Inferior parietal cortex (tissue), 1 donor: ENCODE results near the gene DENND1A.
"Not testable (repeated sequence)": the region's sequence is repeated elsewhere in the genome, so short reads cannot be mapped to it uniquely, and the experiment has no call there.

Experiments
- DNase-seq: peaks from one replicate; pipeline ENCODE4 v3.0.0-alpha.2; 2016; ENCODE audit errors: extremely low spot score

DENND1A gene

DNA sequence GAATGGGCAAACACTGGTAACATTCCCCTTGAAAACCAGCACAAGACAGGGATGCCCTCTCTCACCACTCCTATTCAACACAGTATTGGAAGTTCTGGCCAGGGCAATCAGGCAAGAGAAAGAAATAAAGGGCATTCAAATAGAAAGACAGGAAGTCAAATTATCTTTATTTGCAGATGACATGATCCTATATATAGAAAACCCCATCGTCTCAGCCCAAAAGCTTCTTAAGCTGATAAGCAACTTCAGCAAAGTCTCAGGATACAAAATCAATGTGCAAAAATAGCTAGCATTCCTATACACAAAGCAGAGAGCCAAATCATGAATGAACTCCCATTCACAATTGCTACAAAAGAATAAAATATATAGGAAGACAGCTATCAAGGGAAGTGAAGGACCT is 501.5 kb downstream of the DENND1A start:
- DNase-seq, result not testable (repeated sequence)

DNA sequence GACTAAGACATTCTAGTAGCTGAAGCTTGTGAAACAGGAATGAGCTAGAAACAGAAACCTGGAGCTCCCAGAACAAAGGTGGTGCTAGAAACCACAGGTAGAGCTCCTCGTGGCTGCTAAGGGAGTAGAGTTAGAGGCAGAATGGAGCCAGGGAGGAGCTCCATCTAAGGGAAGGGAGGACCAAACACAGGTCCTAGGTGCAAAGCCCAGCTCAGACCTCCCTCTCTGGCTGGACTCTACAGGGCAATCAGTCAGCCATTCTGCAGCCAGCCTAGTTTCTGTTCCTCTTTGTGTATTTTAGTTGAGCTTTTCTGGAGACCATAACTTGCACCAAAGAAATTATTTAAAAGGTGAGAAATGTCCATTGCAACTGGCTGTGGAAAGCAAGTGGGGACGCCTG is 503.5 kb downstream of the DENND1A start:
- DNase-seq, result no peak

DNA sequence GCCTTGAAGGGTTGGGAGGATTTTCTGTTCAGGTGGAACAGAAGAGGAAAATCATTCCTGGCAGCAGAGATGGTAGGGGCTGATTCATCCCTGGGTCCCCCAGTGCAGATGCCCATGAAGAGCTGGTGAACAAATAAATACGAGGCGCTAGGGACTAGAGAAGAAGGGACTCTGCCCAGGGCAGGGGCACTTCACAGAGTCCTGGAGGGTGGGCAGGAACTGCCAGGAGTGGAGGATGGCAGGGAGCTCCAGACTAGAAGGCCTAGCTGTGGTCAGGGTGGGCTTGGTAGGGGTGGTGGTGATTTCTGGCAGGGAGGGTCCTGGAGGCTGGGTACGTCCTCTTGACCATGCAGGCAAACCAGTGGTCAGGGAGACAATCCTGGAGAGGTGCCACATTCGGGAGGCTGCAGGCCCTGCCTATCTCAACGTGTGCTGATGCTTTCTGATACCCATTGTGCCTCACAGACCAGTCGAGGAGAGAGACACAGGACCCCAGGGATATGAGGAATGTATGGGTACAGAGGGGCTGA is 504.0 kb downstream of the DENND1A start:
- no peak for DNase-seq

DNA sequence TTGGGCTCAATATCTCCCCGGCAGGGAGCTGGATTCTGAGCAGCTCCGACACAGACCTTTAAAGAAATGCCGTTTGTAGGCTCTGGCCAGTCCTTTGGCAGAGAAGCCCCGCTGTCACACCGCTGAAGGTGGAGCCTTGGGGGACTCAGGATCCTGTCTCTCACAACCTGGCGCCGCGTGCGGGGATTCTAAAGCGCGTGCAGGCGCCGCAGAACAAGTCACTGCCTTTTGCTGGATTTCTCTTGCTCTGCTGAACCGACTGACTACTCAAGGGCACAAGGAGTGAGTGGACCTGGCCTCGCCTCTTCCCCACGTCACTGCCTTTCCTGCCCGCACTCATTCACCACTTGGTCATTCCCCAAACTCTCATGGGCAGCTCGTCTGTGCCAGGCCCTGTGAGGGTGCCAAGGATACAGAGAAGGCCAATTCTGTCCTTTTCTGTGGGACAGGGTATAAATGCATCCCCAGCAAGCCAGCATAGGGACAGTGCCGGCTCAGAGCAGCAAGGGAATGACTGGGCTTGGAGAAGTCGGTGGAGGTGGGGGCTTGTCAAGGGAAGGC is 504.6 kb downstream of the DENND1A start:
- DNase-seq, result no peak

DNA sequence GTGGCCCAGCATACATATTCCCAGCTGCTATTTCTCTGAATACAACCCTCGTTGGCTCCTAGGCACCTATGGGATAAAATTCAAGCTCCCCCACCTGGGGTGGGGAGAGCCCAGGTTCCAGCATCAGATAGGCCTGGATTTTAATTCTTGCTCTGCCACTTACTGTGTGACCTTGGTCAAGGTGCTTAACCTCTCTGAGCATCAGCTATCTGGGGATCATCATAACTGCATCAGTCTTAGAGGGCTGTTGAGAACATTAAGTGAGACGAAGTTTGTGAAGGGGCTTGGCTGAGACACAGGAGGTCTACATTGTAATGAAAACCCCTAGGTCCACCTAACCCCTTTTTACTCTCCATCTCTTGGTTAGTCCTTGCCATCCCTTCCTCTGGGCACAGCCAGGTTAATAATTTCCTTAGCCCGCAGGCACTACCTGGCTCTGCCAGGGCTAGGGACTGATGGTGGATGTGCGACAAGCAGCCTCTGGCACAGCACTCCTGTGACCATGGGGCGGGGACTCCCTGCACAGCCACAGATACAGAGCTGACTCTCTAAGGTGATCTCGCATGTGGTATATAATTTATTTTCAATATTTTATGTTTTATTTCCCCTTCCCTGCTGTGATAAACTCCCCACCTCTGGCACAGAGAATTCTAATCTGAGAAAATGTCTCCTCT is 505.2 kb downstream of the DENND1A start:
- DNase-seq, result no peak

DNA sequence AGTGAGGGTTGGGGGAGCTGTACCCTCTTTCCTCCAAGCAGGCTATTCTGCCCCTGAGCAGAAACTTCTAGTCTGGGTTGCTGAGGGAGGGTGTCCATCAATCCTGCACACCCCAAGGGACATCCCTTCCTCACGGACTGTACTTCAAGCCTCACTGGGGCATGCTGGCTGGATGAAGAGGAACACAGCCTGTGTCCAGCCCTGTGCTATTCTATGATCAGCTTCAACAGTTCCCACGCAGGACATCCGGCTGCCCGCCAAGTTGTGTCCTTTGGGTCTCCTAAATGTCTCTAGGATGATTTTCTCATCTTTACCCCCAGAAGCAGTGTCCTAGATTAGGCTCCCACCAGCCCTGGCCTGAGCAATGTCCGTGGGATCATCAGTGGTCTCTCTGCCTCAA is 505.8 kb downstream of the DENND1A start:
- no peak for DNase-seq

DNA sequence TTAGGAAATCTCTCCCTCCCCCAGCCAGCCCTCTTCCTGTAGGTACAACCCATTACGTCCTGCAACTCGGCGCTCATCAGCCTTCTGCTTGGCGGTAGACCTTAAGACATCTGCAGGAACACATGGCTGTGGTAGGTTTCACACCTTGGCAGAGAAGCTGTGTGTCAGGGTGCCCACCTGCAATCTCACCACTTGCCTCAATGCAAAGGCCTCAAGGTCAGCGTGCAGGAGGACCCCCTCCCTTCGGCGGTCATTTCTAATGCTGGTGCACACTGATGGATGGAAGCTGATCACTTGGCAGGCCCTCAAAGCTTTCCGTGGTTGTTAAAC is 506.6 kb downstream of the DENND1A start:
- DNase-seq, result no peak

DNA sequence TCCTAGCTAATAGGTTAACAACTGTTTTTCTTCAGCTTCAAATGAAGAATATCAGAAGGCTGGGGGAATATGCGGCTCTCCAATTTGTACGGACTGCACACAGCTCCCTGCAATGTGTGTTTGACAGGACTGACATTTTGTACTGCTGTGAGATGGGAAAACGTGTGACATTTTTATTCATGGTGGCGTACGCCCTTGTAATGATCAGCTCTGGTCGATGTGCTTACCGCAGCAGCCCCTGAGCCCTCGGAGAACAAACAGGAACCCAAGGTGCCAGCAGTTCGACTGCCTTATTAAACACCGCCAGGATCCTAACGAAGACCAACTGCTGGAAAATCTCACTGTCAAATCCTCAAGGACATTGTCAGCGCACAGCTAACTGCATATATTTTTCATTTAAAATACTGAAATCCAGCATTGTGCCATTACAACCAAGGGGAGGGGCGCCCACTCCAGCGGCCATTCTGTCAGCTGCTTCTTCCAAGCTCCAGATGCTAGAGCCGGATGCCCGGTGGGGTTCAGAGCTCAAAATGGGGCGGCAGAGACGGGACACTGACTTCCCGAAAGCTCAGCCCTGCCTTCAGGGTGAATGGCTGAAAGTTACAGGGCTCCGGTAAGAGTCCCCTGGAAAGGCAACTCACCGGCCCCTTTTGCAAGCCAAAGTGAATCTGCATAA is 507.2 kb downstream of the DENND1A start:
- no peak for DNase-seq

DNA sequence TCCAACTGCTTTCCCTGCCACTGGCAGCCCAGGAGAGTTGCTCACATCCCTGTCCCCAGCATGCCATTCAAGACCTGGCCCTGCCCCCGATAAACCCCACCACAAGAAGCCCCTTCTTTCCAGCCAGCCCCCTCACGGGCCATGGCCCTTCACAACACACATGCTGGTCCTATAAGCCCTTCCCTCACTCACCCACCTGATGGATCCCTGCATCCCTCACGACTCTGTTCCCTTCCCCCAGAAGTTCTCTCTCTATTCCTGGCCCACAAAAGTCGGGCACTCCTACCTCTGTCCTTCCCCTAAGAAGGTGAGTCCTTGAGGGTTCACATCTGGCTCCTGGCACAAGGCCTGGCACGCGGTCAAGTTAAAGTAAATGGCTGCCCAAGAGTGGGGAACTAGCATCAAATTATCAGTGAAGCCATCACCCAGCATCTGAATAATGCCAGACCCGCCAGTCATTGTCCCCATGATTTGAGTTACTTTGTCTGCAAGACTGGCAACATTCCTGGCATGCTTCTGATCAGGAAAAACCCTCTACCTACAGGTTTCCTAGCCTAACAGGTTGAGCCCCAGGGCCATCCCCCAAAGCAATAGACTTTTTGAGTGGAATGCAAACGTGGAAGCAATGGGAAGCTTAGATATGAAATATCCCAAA is 508.0 kb downstream of the DENND1A start:
- DNase-seq, result no peak

DNA sequence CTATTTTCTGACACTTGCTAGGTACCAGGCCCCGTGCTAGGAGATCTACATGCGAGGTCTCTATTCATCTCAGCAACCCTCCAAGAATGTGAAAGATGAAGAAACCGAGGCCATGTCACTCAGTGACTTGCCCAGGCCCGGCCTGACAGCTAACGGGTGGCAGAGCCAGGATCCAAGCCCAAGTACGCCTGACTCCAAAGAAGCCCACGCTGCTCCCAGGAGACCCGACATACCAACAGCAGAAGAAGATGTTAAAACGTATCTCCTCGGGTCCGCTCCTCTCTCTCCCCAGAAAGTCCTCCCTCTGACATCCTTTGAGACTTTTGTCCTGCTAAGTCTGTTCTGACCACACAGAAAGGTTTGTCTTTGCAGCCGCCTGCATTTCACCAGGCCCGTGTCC is 508.7 kb downstream of the DENND1A start:
- DNase-seq, result no peak

DNA sequence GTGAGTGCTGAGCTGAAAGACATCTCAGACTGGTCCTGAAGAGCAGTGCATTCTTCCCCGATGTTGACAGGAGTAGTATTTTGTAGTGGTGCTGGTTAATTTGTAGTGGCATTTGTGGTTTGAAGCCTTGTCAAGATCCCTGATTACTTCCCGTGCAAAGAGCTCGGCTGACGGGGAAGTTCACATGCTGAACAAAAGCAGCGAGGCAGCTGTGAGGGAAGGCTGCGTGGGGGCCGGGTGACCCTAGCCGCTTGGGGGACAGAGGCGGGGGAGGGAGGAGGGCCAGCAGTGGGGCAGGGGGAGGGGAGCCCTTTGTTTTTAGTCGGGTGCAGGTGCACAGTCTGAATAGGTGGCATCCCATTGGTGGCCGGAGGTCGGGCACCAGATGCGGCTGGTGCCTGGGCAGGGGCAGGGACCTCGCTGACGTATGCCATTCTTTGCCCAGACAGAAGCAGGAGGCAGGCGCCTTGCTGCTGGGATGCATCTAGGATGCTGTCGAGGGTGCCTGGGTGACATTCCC is 509.3 kb downstream of the DENND1A start:
- DNase-seq, result no peak

DNA sequence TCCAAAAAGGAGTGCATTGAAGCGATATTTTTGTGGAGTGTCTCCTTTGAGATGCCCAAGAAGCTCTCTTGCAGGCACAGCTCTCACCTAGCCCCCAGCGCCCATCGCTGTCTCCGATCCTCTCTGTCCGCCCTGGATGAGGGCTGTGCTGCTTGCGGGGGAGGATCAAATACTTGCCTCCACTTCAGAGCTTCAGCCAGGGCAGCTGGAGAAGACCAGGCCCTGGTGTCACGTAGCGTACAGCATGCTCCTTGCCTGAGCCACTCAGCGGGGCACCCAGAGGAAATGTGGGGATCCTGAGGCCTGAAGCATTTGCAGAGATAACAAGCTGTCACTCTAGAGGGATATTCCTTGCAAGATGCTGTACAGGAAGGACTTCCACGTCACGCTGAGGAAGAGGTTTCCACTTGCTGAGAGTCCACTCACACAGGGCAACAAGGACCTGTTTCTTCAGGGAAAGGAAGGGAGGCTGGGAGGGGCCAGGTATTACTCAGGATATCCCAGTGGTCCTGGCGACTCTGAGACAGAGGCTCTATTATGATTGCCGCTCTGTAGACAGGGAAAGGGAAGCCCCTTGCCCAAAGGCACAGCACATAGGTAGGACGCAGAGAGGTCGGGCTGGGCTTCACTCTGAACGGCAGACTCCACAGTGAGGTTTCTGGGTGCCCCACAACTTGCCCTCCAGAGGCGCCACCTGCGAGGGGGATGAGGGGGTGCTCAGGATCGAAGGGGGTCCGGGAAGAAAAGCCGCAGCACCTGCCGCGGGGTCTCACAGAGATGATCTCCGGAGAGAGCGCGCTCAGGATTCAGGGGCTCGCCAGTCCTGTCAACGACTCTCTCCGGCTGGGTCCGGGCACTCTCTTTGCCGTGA is 510.0 kb downstream of the DENND1A start:
- DNase-seq, result no peak

DNA sequence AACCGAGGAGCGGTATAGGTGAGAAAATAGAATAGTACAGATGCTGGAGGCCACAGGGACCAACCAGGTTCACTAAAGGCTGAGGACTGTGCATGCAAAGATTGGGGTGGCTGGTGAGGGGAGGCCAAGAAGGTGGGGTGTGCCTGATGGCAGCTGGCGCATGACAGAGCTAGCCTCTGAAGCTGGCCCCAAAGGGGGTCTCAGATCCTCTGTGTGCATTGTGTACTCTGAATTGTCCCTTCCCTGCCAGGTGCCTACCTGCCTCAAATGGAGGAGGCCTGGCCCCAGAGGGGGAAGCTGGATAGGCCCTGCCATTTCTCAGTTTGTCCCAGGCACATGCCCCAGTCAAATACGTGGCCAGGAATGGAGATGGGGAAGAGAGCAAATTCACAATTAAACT is 510.8 kb downstream of the DENND1A start:
- DNase-seq, result no peak

DNA sequence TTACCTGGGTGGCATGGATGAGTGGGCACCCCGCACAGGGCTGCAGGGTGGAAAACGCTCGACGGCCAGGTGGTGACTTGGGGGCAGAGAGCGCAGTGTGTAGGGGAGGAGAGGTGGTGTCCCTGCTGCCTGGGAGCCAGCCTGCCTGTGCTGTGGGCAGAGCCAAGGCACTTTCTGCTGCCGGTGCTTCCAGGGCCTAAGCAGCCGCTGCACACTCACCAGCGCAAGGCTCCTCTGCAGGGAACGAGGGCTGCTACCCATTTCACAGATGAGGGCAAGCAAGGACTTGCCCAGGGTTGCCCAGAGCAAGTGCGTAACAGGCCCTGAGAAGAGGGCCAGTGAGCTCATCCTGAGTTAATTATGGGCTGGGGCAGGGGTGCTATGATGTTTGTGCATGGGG is 511.4 kb downstream of the DENND1A start:
- DNase-seq, result no peak

DNA sequence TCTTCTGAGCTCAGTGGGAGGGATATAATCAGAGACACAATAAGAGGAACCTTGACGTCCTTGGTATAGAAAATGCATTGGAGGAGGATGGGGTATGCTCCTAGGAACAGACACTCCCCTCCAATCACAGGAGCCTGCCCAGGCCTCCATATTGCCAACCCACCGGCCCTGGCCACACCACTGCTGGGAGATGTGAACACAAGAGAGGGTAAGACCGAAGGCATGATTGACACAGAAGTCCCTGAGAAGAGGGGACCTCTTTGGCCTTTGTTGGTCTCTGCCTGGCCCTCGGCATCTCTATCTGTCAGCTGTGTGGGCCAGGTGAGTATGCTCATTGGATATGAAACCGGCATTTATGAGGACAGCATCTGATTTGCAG is 511.9 kb downstream of the DENND1A start:
- no peak for DNase-seq

DNA sequence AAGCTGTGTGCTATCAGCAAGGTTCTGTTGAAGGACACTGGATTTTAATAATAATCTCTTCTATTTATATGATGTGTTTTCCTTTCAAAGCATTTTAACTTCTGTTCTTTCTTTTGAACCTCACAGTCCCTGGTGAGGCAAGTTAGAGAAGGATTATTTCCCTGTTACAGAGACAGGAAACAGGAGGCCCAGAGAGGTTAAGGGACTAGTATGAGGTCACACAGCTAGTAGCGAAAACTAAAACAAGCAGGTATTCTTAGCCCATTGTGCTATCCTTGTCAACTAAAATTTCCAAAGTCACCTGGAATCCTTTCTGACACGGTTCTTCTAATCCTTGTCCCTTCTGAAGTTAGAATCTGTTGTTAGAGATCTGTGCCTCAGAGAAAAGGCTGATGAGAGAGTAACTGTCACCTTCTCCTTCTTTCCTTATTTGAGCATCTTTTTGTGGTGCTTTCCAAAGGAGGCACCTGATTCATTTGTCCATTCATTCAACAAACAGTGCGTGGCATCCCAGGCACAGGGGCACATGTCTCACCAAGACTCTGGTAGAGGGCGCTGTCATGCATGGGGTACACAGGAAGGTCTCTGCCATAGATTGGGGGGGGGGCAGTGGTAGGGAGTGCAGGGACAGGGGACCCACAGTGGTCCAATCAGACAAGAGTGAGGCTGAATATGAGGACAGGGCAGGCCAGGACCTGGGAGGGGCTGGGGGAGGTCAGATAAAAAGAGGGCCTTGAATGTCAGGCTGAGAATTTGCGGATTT is 512.5 kb downstream of the DENND1A start:
- DNase-seq, result no peak

DNA sequence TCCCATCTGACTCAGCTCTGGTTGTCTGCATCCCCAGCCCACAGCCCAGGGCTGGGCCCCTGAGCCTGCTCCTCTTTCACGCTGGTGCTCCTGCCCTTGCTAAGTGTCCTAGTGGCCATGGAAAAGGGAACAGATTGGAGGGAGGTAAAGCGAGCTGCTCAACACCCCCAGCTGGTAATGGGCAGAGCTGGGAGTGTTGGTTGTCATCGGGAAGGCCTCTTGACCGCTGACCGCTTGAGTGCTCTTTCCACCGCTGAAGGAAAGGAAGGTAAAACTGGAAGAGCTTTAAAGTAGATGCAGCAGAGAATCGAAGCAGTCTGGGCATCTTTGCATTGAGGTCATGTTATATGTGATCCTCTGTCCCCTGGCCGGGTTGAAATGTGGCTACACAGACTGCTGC is 513.8 kb downstream of the DENND1A start:
- no peak for DNase-seq

DNA sequence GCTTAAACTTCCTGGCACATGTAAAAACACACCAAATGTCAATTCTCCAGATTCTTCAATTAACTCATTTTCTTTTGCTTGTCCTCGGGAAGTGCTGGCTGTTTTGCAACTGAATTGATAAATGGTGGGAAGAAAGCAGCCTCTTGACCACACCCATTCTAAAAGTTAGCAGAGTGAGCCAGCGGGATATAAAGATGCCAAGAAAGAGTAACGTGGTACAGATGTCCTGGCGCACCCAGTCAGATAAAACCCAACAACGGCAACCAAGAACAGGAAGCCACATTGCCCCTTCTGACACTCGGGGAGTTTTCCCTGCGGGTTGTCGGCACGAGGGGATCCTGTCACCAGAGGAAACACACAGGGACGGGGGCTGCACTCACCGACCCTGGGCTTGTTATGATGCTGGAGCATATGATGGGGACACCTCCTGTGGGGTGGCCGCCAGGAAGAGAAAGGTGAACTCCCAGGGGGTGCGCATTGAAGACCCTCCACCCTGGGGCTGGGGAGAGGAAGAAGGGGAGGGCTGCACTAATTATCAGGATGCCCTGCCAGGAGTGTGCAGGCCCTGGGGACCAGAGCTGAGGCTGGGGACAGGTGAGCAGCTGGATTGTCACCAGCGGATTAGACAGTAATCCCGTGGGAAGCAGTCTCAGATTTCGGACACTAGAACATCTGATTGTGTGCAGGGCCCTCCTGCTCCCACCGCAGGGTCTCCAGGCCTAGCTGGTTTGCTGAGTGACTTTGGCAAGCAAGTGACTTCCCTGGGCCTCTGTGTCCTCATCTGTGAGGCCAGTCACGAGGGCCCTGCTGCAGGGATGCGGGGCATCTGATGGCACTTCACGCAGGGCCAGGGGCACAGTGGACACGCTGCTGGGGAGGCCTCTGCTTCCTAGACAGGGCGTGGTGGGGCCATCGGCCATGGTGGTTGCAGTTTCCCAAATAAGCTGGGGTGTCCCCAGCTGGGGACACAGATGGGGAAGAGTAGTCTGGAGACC is 514.7 kb downstream of the DENND1A start:
- DNase-seq, result no peak

DNA sequence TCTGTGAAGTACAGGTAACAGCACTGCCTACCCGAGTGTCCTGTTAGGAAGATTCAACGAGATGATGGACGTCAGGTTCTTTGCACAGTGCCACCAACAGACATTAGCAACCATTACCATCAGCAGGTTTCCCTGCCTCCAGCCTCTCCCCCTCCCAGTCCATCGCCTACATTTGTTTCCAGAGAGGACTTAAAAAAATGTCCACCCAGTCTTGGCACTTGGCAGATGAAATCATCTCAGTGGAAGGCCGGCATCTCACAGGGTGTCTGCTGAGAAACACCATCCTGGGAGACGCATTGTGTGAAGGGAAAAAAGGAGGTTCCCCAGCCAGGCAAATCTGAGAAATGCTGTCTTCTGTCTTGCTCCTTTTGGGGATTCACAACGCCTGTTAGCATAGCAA is 515.7 kb downstream of the DENND1A start:
- no peak for DNase-seq
